Stomach (tissue), 9 donors: ENCODE measurements around the gene MOCS2. TPM values are rescaled to one million over a fixed set of nuclear protein-coding genes. Genes with fewer than 3 reads are reported as not detected.

Experiments used
- DNase-seq, 2 donors: peaks; one replicate each; pipeline versions ENCODE4 v3.0.0 to v3.0.0-alpha.2; 2013 to 2019
- H3K27ac ChIP-seq, 5 donors: fragments of 200-600 bp in 4 of 5; sonication (generic) in 4 of 5; one replicate each; pipeline ENCODE4 v1.5.1; 2013 to 2019; ENCODE audit warnings: mild to moderate bottlenecking in 1 of 5, moderate library complexity in 1 of 5
- H3K27me3 ChIP-seq, 3 donors: fragments of 200-600 bp; sonication (generic); one replicate each; pipeline ENCODE4 v1.5.1; 2017 to 2019; ENCODE audit warnings: mixed run types in 1 of 3
- H3K36me3 ChIP-seq, 4 donors: fragments of 200-600 bp; sonication (generic); 1 replicate in 3 of 4; 2 replicates in 1 of 4; pipeline ENCODE4 v1.5.1; 2016 to 2019
- H3K4me1 ChIP-seq, 4 donors: fragments of 200-600 bp; sonication (generic); one replicate each; pipeline ENCODE4 v1.5.1; 2016 to 2019
- H3K4me3 ChIP-seq, 4 donors: fragments of 200-600 bp; sonication (generic) in 3 of 4; one replicate each; pipeline ENCODE4 v1.5.1; 2016 to 2019; ENCODE audit warnings: mild to moderate bottlenecking in 1 of 4
- H3K9me3 ChIP-seq, 4 donors: fragments of 200-600 bp; sonication (generic); one replicate each; pipeline ENCODE4 v1.5.1; 2016 to 2019
- CTCF ChIP-seq, 7 experiments: fragments of 450-650 bp in 4 of 7; fragments of 200-600 bp in 3 of 7; sonication (generic) in 3 of 7; IDR thresholded peaks; one replicate each; pipeline ENCODE4 v1.5.1; 2016 to 2019; ENCODE audit warnings: antibody characterized with exemption in 7 of 7, control low read depth in 2 of 7, mild to moderate bottlenecking in 1 of 7
- EP300 ChIP-seq: sonication (generic); formaldehyde crosslinking; IDR thresholded peaks from one replicate; pipeline ENCODE4 v1.6.1; 2017; ENCODE audit warnings: antibody characterized with exemption
- POLR2A ChIP-seq, 4 donors: fragments of 450-650 bp; IDR thresholded peaks; one replicate each; pipeline ENCODE4 v1.6.1; 2016; ENCODE audit warnings: antibody characterized with exemption in 4 of 4, control low read depth in 2 of 4, mild to moderate bottlenecking in 1 of 4, moderate library complexity in 1 of 4
- POLR2AphosphoS5 ChIP-seq, 3 donors: sonication (generic); formaldehyde crosslinking; IDR thresholded peaks; one replicate each; pipeline ENCODE4 v1.6.1; 2016; ENCODE audit warnings: antibody characterized with exemption in 3 of 3
- WGBS, 5 donors: extraction: QIAGEN DNeasy Blood & Tissue Kit in 3 of 5; methylation state at CpG; one replicate each; pipeline versions ENCODE4 v1.1.5 to v1.1.7; 2013 to 2018; 5-methylcytosine and 5-hydroxymethylcytosine counted together
- intact Hi-C: fragments of 100-400 bp; cut with DNase I; formaldehyde crosslinking; loops from one replicate; pipeline ENCODE4 v1.15.1; 2023; ENCODE audit warnings: low total_unique reads
- polyA plus RNA-seq, 3 donors: library from polyadenylated mRNA; stranded (reverse); fragments of 200-250 nt; gene quantifications; one replicate each; pipeline ENCODE4 v1.2.3, GENCODE V29; 2013
- total RNA-seq, 5 donors: library from RNA; depleted of rRNA; stranded (reverse); fragments of >200 nt; gene quantifications; one replicate each; pipeline versions ENCODE4 v1.1.0 to v1.2.3, GENCODE V29; 2014 to 2016
- donor health status: healthy with polysubstance abuse.
- donor health status: Bipolar disorder and iron deficiency.
- donor health status: healthy.

The MOCS2 gene
- total and polyA plus RNA-seq, 8 donors, result 15.8 to 96.4 (median 39.1) TPM

- Histone ChIP-seq H3K4me1 (no peaks in the 10 kb centered on the region), H3K27me3 (no peaks in the 10 kb centered on the region), H3K36me3 (peaks cover 0 to 53% (median 22%) of the 10 kb centered on the region in 4 donors), H3K4me3 (no peak overlapping the region), H3K27ac (no peak overlapping the region), H3K9me3 (no peaks in the 10 kb centered on the region)
- intact Hi-C loops, result no loop called here
- TF ChIP-seq POLR2A (IDR thresholded peaks at IDR 0.05) (no peak), POLR2AphosphoS5 (IDR thresholded peaks at IDR 0.05) (no peak), EP300 (no peak)
- no peak for DNase-seq
- 83 to 89% (median 87%) methylated on average over 4 of the region's 4 CpGs for WGBS, 5 donors
Observed at GRCh38 chr5:53068291-53068836, 41.2 kb downstream of the MOCS2 start.

- WGBS, 5 donors, result 0 to 54% (median 0%) methylated on average over 1 of the region's 1 CpG
- DNase-seq, result no peak
Observed at GRCh38 chr5:53067641-53068040, 41.9 kb downstream of the MOCS2 start.

GRCh38 chr5:53066088-53066487, 43.5 kb downstream of the MOCS2 start:
- Histone ChIP-seq H3K4me1 (no peaks in the 10 kb centered on the region), H3K4me3 (no peak overlapping the region), H3K27ac (no peak overlapping the region), H3K27me3 (no peaks in the 10 kb centered on the region), H3K36me3 (peaks cover 0 to 48% (median 17%) of the 10 kb centered on the region in 4 donors), H3K9me3 (no peaks in the 10 kb centered on the region)
- intact Hi-C loops, result no loop called here
- DNase-seq, result no peak
- TF ChIP-seq CTCF (IDR thresholded peaks at IDR 0.05) (no peak), POLR2A (IDR thresholded peaks at IDR 0.05) (no peak), POLR2AphosphoS5 (IDR thresholded peaks at IDR 0.05) (no peak), EP300 (no peak)
- WGBS, 5 donors, result 90 to 100% (median 96%) methylated on average over 1 of the region's 1 CpG

More at GRCh38 chr5:53067641-53068040, 41.9 kb downstream of the MOCS2 start:
- H3K4me1 ChIP-seq, result no peaks in the 10 kb centered on the region
- H3K4me3 ChIP-seq, result no peak overlapping the region
- TF ChIP-seq POLR2AphosphoS5 (IDR thresholded peaks at IDR 0.05), result no peak
- TF ChIP-seq POLR2A (IDR thresholded peaks at IDR 0.05), result no peak
- TF ChIP-seq CTCF (IDR thresholded peaks at IDR 0.05), result no peak
- TF ChIP-seq EP300, result no peak
- intact Hi-C loops, result no loop called here
- H3K27me3 ChIP-seq, result no peaks in the 10 kb centered on the region
- H3K27ac ChIP-seq, result no peak overlapping the region
- peaks cover 0 to 52% (median 18%) of the 10 kb centered on the region in 4 donors for H3K36me3 ChIP-seq
- H3K9me3 ChIP-seq, result no peaks in the 10 kb centered on the region

GRCh38 chr5:53063791-53064190, 45.8 kb downstream of the MOCS2 start:
- intact Hi-C loops, result no loop called here
- no peaks in the 10 kb centered on the region for H3K4me1 ChIP-seq
- no peaks in the 10 kb centered on the region for H3K27me3 ChIP-seq
- H3K4me3 ChIP-seq, result no peak overlapping the region
- no peak for DNase-seq
- H3K27ac ChIP-seq, result no peak overlapping the region
- TF ChIP-seq POLR2A (IDR thresholded peaks at IDR 0.05), result no peak
- no peak for TF ChIP-seq POLR2AphosphoS5 (IDR thresholded peaks at IDR 0.05)
- TF ChIP-seq EP300, result no peak
- TF ChIP-seq CTCF (IDR thresholded peaks at IDR 0.05), result no peak
- no peaks in the 10 kb centered on the region for H3K9me3 ChIP-seq
- peaks cover 0 to 56% (median 31%) of the 10 kb centered on the region in 4 donors for H3K36me3 ChIP-seq
- 86 to 93% (median 89%) methylated on average over 3 of the region's 3 CpGs for WGBS, 5 donors

- H3K4me1 ChIP-seq, result no peaks in the 10 kb centered on the region
- H3K4me3 ChIP-seq, result no peak overlapping the region
- TF ChIP-seq CTCF (IDR thresholded peaks at IDR 0.05), result no peak
- TF ChIP-seq EP300, result no peak
- TF ChIP-seq POLR2A (IDR thresholded peaks at IDR 0.05), result no peak
- TF ChIP-seq POLR2AphosphoS5 (IDR thresholded peaks at IDR 0.05), result no peak
- intact Hi-C loops, result no loop called here
- no peak for DNase-seq
- no peaks in the 10 kb centered on the region for H3K27me3 ChIP-seq
- peaks cover 0 to 56% (median 36%) of the 10 kb centered on the region in 4 donors for H3K36me3 ChIP-seq
- 50 to 93% (median 82%) methylated on average over 2 of the region's 2 CpGs for whole genome bisulfite sequencing, 5 donors
- H3K27ac ChIP-seq, result no peak overlapping the region
- no peaks in the 10 kb centered on the region for H3K9me3 ChIP-seq
Observed at GRCh38 chr5:53063176-53063575, 46.4 kb downstream of the MOCS2 start.
